SK-N-SH treated with all-trans-retinoic acid at 6 μM for 48 hours (cell line): ENCODE data around the gene TLE6.

Source experiments
- ATAC-seq: fragments of 200-7000 bp; cut with Tn5 transposase; 3 replicates; pipeline ENCODE4 v1.9.1; 2020; ENCODE audit warnings: mild to moderate bottlenecking, moderate library complexity
- ARNTL ChIP-seq: fragments of 450-650 bp; formaldehyde crosslinking; IDR thresholded peaks from 2 replicates; pipeline ENCODE4 v1.5.0; 2020; ENCODE audit warnings: low read depth, mild to moderate bottlenecking, moderate library complexity, borderline replicate concordance
- BACH2 ChIP-seq: fragments of 250-450 bp; sonication (Bioruptor Pico); IDR thresholded peaks from 2 replicates; pipeline ENCODE4 v1.9.0; 2021; ENCODE audit warnings: mild to moderate bottlenecking, borderline replicate concordance
- CREB5 ChIP-seq: fragments of 250-450 bp; sonication (Bioruptor Pico); IDR thresholded peaks from 2 replicates; pipeline ENCODE4 v1.5.1; 2020; ENCODE audit warnings: low read depth, mild to moderate bottlenecking, moderate library complexity
- CSDC2 ChIP-seq: fragments of 250-450 bp; sonication (Bioruptor Pico); IDR thresholded peaks from 2 replicates; pipeline ENCODE4 v1.5.0; 2020; ENCODE audit warnings: mild to moderate bottlenecking, moderate library complexity
- CSRNP3 ChIP-seq: fragments of 250-450 bp; sonication (Bioruptor Pico); IDR thresholded peaks from 2 replicates; pipeline ENCODE4 v1.5.1; 2021; ENCODE audit warnings: mild to moderate bottlenecking, moderate library complexity
- ESRRG ChIP-seq: fragments of 250-450 bp; sonication (Bioruptor Pico); IDR thresholded peaks from 2 replicates; pipeline ENCODE4 v1.6.1; 2021; ENCODE audit warnings: mild to moderate bottlenecking
- GLIS3 ChIP-seq: fragments of 250-450 bp; sonication (Bioruptor Pico); IDR thresholded peaks from 2 replicates; pipeline ENCODE4 v1.5.0; 2020; ENCODE audit warnings: mild to moderate bottlenecking, moderate library complexity
- ISL1 ChIP-seq: fragments of 250-450 bp; sonication (Bioruptor Pico); IDR thresholded peaks from 2 replicates; pipeline ENCODE4 v2.1.2; 2022; ENCODE audit warnings: mild to moderate bottlenecking, moderate library complexity
- OSR1 ChIP-seq: fragments of 250-450 bp; sonication (Bioruptor Pico); IDR thresholded peaks from 2 replicates; pipeline ENCODE4 v1.8.0; 2022; ENCODE audit warnings: moderate library complexity, mild to moderate bottlenecking, inconsistent platforms
- POU6F1 ChIP-seq: fragments of 250-450 bp; sonication (Bioruptor Pico); IDR thresholded peaks from 2 replicates; pipeline ENCODE4 v1.8.0; 2021; ENCODE audit warnings: low read depth, mild to moderate bottlenecking, moderate library complexity, borderline replicate concordance
- PPARA ChIP-seq: fragments of 250-450 bp; sonication (Bioruptor Pico); IDR thresholded peaks from 2 replicates; pipeline ENCODE4 v1.5.0; 2020; ENCODE audit warnings: mild to moderate bottlenecking, borderline replicate concordance
- SNAI2 ChIP-seq: fragments of 250-450 bp; sonication (Bioruptor Pico); IDR thresholded peaks from 2 replicates; pipeline ENCODE4 v1.5.0; 2020; ENCODE audit warnings: mild to moderate bottlenecking, moderate library complexity
- TCF4 ChIP-seq: fragments of 250-450 bp; sonication (Bioruptor Pico); IDR thresholded peaks from 2 replicates; pipeline ENCODE4 v1.8.0; 2021; ENCODE audit warnings: mild to moderate bottlenecking, moderate library complexity, borderline replicate concordance
- TOX ChIP-seq: fragments of 250-450 bp; sonication (Bioruptor Pico); IDR thresholded peaks from 2 replicates; pipeline ENCODE4 v1.8.0; 2021; ENCODE audit warnings: mild to moderate bottlenecking, moderate library complexity, borderline replicate concordance
- ZC3H10 ChIP-seq: fragments of 250-450 bp; sonication (Bioruptor Pico); IDR thresholded peaks from 2 replicates; pipeline ENCODE4 v1.5.1; 2021; ENCODE audit warnings: mild to moderate bottlenecking, moderate library complexity
- ZFP3 ChIP-seq: fragments of 250-450 bp; sonication (Bioruptor Pico); IDR thresholded peaks from 2 replicates; pipeline ENCODE4 v1.5.0; 2020; ENCODE audit warnings: mild to moderate bottlenecking, moderate library complexity
- ZFP30 ChIP-seq: fragments of 450-650 bp; formaldehyde crosslinking; IDR thresholded peaks from 2 replicates; pipeline ENCODE4 v1.5.0; 2022; ENCODE audit warnings: mild to moderate bottlenecking, moderate library complexity
- ZNF565 ChIP-seq: fragments of 450-650 bp; formaldehyde crosslinking; conservative IDR thresholded peaks from 2 replicates; pipeline ENCODE4 v1.5.0; 2020; ENCODE audit warnings: low read depth, mild to moderate bottlenecking, moderate library complexity
- ZNF70 ChIP-seq: fragments of 450-650 bp; formaldehyde crosslinking; IDR thresholded peaks from 2 replicates; pipeline ENCODE4 v1.5.0; 2020; ENCODE audit warnings: mild to moderate bottlenecking, moderate library complexity
- ZNF8 ChIP-seq: fragments of 450-650 bp; formaldehyde crosslinking; IDR thresholded peaks from 2 replicates; pipeline ENCODE4 v1.5.0; 2020; ENCODE audit warnings: mild to moderate bottlenecking, moderate library complexity

TLE6 gene

GRCh38 chr19:2973229-2973628 lies 4.1 kb upstream of the TLE6 start:
- no peak for ATAC-seq
- TF ChIP-seq ZNF8 (CRISPR knock-in tag), result no peak

DNA sequence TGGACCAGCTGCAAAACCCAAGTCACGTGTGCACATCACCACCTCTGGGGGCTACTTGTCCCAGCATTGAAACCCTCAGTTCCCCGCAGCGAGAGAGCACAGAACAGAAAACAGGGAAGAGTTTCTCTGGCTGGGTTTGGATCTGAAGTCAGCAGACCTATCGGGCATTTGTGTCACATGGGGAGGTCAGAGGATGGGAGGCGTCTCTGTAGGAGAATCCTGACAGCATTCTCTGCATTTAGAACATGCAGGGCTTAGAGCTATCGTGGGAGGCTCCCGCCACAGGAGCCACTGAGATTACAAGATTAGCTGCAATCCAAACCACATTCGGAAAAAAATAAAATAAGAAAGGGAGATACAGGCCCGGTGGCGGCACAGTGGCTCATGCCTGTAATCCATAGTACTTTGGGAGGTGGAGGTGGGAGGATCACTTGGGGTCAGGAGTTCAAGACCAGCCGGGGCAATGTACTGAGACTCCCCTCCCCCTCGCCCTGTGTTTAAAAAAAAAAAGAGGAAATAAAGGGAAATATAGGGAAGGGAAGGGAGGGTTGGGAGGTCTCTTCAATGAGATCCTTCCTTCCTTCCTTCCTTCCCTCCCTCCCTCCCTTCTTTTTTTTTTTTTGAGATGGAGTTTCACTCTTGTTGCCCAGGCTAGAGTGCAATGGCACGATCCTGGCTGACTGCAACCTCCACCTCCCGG lies 2.9 kb upstream of the TLE6 start:
- ATAC-seq, result no peak
- TF ChIP-seq ZNF565 (CRISPR knock-in tag), result no peak
- TF ChIP-seq ESRRG, result no peak
- no peak for TF ChIP-seq ISL1 (CRISPR knock-in tag)
- TF ChIP-seq CSRNP3 (CRISPR knock-in tag), result no peak
- no peak for TF ChIP-seq GLIS3
- no peak for TF ChIP-seq ZFP30 (CRISPR knock-in tag)
- no peak for TF ChIP-seq TOX (CRISPR knock-in tag)
- TF ChIP-seq POU6F1 (CRISPR knock-in tag), result no peak

GRCh38 chr19:2976609-2977000 lies 759 bp upstream of the TLE6 start:
- no peak for TF ChIP-seq SNAI2 (CRISPR knock-in tag)
- no peak for TF ChIP-seq ZFP3 (CRISPR knock-in tag)
- no peak for TF ChIP-seq CREB5 (CRISPR knock-in tag)
- TF ChIP-seq ESRRG, result no peak
- no peak for TF ChIP-seq CSDC2
- TF ChIP-seq BACH2 (CRISPR knock-in tag), result no peak
- no peak for TF ChIP-seq TCF4
- TF ChIP-seq CSRNP3 (CRISPR knock-in tag), result no peak
- no peak for TF ChIP-seq TOX (CRISPR knock-in tag)
- no peak for TF ChIP-seq ZFP30 (CRISPR knock-in tag)
- no peak for TF ChIP-seq POU6F1 (CRISPR knock-in tag)
- ATAC-seq, result peak; percentile 32

GRCh38 chr19:2977746-2978138 lies 378 bp downstream of the TLE6 start:
- TF ChIP-seq TOX (CRISPR knock-in tag), result no peak
- TF ChIP-seq ZNF70 (CRISPR knock-in tag), result no peak
- TF ChIP-seq ZFP3 (CRISPR knock-in tag), result peak; percentile 99
- ATAC-seq, result no peak

DNA sequence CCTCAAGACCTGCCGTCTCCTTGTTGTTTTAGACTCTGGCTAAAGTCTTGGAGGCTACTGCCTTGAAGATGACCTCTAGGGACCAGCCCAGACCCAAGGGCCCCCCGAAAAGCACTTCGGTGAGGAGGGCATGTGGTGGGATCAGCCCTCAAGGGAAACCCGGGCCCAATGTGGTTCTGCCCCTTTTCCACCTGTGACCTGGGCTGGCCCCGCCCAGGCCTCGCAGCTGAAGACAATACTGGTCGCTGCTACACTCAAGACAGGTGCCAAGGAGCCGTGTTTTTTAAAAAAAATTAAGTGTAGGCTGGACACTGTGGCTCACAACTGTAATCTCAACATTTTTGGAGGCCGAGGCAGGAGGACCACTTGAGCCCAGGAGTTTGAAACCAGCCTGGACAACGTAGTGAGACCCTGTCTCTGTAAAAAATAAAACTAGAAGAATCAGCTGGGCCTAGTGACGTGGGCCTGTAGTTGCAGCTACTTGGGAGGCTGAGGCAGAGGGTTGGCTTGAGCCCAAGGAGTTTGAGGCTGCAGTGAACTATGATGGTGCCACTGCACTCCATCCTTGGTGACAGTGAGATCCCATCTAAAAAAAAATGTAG lies 903 bp downstream of the TLE6 start:
- ATAC-seq, result no peak
- TF ChIP-seq BACH2 (CRISPR knock-in tag) (no peak), PPARA (CRISPR knock-in tag) (no peak), ZFP30 (CRISPR knock-in tag) (no peak), TOX (CRISPR knock-in tag) (no peak), ESRRG (no peak), OSR1 (CRISPR knock-in tag) (no peak), ARNTL (CRISPR knock-in tag) (no peak), CSRNP3 (CRISPR knock-in tag) (no peak), ZC3H10 (no peak), POU6F1 (CRISPR knock-in tag) (no peak), ZNF565 (CRISPR knock-in tag) (no peak)
